Esophagus squamous epithelium (tissue), 5 donors: ENCODE measurements around the gene FKBP8. TPM values are rescaled to one million over a fixed set of nuclear protein-coding genes. Genes with fewer than 3 reads are reported as not detected.
A peak's percentile ranks its signal among the peaks of the same experiment; 100 is the strongest.

Experiments
- DNase-seq: peaks from one replicate; lab custom pipeline; 2025; lab: John Stamatoyannopoulos, UW
- H3K27ac ChIP-seq, 4 donors: fragments of 200-600 bp; sonication (generic); one replicate each; pipeline ENCODE4 v1.5.1; 2016 to 2019; ENCODE audit warnings: mild to moderate bottlenecking in 1 of 4
- H3K27me3 ChIP-seq, 4 donors: fragments of 200-600 bp; sonication (generic); 1 replicate in 3 of 4; 2 replicates in 1 of 4; pipeline versions ENCODE4 v1.5.1 to v1.6.0; 2017 to 2021; ENCODE audit warnings: antibody characterized with exemption in 1 of 4
- H3K36me3 ChIP-seq, 3 donors: fragments of 200-600 bp; sonication (generic); one replicate each; pipeline ENCODE4 v1.5.1; 2016 to 2019
- H3K4me1 ChIP-seq, 3 donors: fragments of 200-600 bp; sonication (generic); one replicate each; pipeline ENCODE4 v1.5.1; 2017 to 2019
- H3K4me3 ChIP-seq, 4 donors: fragments of 200-600 bp; sonication (generic); 1 replicate in 3 of 4; 2 replicates in 1 of 4; pipeline ENCODE4 v1.5.1; 2016 to 2019; ENCODE audit warnings: mild to moderate bottlenecking in 2 of 4, moderate library complexity in 1 of 4
- H3K9me3 ChIP-seq, 3 donors: fragments of 200-600 bp; sonication (generic); one replicate each; pipeline ENCODE4 v1.5.1; 2016 to 2019
- CTCF ChIP-seq, 6 experiments: fragments of 450-650 bp in 4 of 6; fragments of 200-600 bp in 2 of 6; sonication (generic) in 2 of 6; IDR thresholded peaks; one replicate each; pipeline ENCODE4 v1.5.1; 2016 to 2019; ENCODE audit warnings: antibody characterized with exemption in 6 of 6, mild to moderate bottlenecking in 4 of 6, moderate library complexity in 4 of 6
- POLR2A ChIP-seq, 4 donors: fragments of 450-650 bp; IDR thresholded peaks; one replicate each; pipeline ENCODE4 v1.6.1; 2017; ENCODE audit warnings: antibody characterized with exemption in 4 of 4, mild to moderate bottlenecking in 4 of 4, moderate library complexity in 3 of 4
- WGBS, 2 donors: methylation state at CpG; one replicate each; pipeline ENCODE4 v1.1.5; 2018; 5-methylcytosine and 5-hydroxymethylcytosine counted together
- intact Hi-C: fragments of 100-400 bp; cut with DNase I; formaldehyde crosslinking; loops from one replicate; pipeline ENCODE4 v1.15.0; 2022
- total RNA-seq, 4 donors: library from RNA; depleted of rRNA; stranded (reverse); fragments of >200 nt; gene quantifications; one replicate each; pipeline ENCODE4 v1.1.0, GENCODE V29; 2016
- donor health status: DM: yes; HTN: yes; CAD: no.

Gene FKBP8
- total RNA-seq, 4 donors from 2014 or later, result 132 to 273 (median 247) TPM

- intact Hi-C loops, result no loop called here
- Histone ChIP-seq H3K9me3 (no peaks in the 10 kb centered on the region), H3K4me3 (peak overlapping the region in 1 of 4 donors; percentile 30), H3K4me1 (peaks cover 11 to 74% (median 43%) of the 10 kb centered on the region in 3 donors), H3K27ac (peak overlapping the region in 2 of 4 donors; percentile 61 to 83), H3K27me3 (no peaks in the 10 kb centered on the region), H3K36me3 (no peaks in the 10 kb centered on the region)
- no peak for DNase-seq
- WGBS, 2 donors, result 78 to 80% methylated on average over 3 to 8 of the region's 8 CpGs
- TF ChIP-seq POLR2A (IDR thresholded peaks at IDR 0.05) (no peak), CTCF (IDR thresholded peaks at IDR 0.05) (no peak)
Observed at GRCh38 chr19:18486746-18487145, 56.6 kb downstream of the FKBP8 start.

GRCh38 chr19:18484992-18485391, 58.4 kb downstream of the FKBP8 start:
- Histone ChIP-seq H3K36me3 (no peaks in the 10 kb centered on the region), H3K27ac (peak overlapping the region in 2 of 4 donors; percentile 36 to 61), H3K9me3 (no peaks in the 10 kb centered on the region), H3K4me1 (peaks cover 16 to 89% (median 55%) of the 10 kb centered on the region in 3 donors), H3K4me3 (no peak overlapping the region), H3K27me3 (no peaks in the 10 kb centered on the region)
- DNase-seq, result no peak
- TF ChIP-seq POLR2A (IDR thresholded peaks at IDR 0.05) (no peak), CTCF (IDR thresholded peaks at IDR 0.05) (no peak)
- intact Hi-C loops, result no loop called here
- WGBS, 2 donors, result 100% methylated on average over 2 to 4 of the region's 5 CpGs

GRCh38 chr19:18483119-18483890, 60.1 kb downstream of the FKBP8 start:
- H3K4me3 ChIP-seq, result no peak overlapping the region
- TF ChIP-seq POLR2A (IDR thresholded peaks at IDR 0.05) (no peak), CTCF (IDR thresholded peaks at IDR 0.05) (no peak)
- peak overlapping the region in 1 of 4 donors; percentile 19 for H3K27ac ChIP-seq
- peaks cover 33 to 90% (median 69%) of the 10 kb centered on the region in 3 donors for H3K4me1 ChIP-seq
- no peaks in the 10 kb centered on the region for H3K27me3 ChIP-seq
- no peaks in the 10 kb centered on the region for H3K9me3 ChIP-seq
- 59 to 78% methylated on average over 5 to 9 of the region's 12 CpGs for WGBS, 2 donors
- intact Hi-C loops, result no loop called here
- no peaks in the 10 kb centered on the region for H3K36me3 ChIP-seq
- no peak for DNase-seq

Other genes with a start within 250 kb of the FKBP8 start
- gene LSM4, start 220.5 kb downstream of the FKBP8 start, total RNA-seq, result 100 to 1,000 TPM in 3 of 4 donors, 10 to 100 TPM in 1; 97.3 to 228 (median 137) TPM
- gene PGPEP1, start 203.0 kb downstream of the FKBP8 start, total RNA-seq, result 10 to 100 TPM in 1 of 4 donors, 1 to 10 TPM in 2, under 1 TPM in 1; 0.83 to 10.1 (median 5.3) TPM
- 1 to 10 TPM in 1 of 4 donors, under 1 TPM in 1, not detected in 2; 0.76 to 2.3 TPM for gene GDF15, start 157.4 kb downstream of the FKBP8 start, total RNA-seq
- 10 to 100 TPM in 1 of 4 donors, 1 to 10 TPM in 1, under 1 TPM in 2; 0.53 to 10.3 (median 1.9) TPM for gene LRRC25, start 146.0 kb downstream of the FKBP8 start, total RNA-seq
- 10 to 100 TPM; 23.7 to 48.1 (median 26.1) TPM for gene SSBP4, start 124.2 kb downstream of the FKBP8 start, total RNA-seq
- 10 to 100 TPM in 3 of 4 donors, 1 to 10 TPM in 1; 8.1 to 24.4 (median 14.4) TPM for gene ISYNA1, start 105.4 kb downstream of the FKBP8 start, total RNA-seq
- 10 to 100 TPM in 2 of 4 donors, 1 to 10 TPM in 2; 5.9 to 12.8 (median 9.9) TPM for gene ELL, start 21.5 kb downstream of the FKBP8 start, total RNA-seq
- gene KXD1, start 14.3 kb upstream of the FKBP8 start, total RNA-seq, result 100 to 1,000 TPM in 1 of 4 donors, 10 to 100 TPM in 3; 65.5 to 104 (median 83.5) TPM
- gene UBA52, start 28.3 kb upstream of the FKBP8 start, total RNA-seq, result 100 to 1,000 TPM; 445 to 799 (median 753) TPM
- gene REX1BD, start 45.2 kb upstream of the FKBP8 start, total RNA-seq, result 10 to 100 TPM; 46.8 to 69.0 (median 56.6) TPM
- gene CRLF1, start 63.2 kb upstream of the FKBP8 start, total RNA-seq, result 10 to 100 TPM; 13.2 to 82.6 (median 19.3) TPM
- gene TMEM59L, start 69.3 kb upstream of the FKBP8 start, total RNA-seq, result 1 to 10 TPM in 1 of 4 donors, under 1 TPM in 1, not detected in 2; 0.18 to 2.7 TPM
- gene KLHL26, start 93.5 kb upstream of the FKBP8 start, total RNA-seq, result 1 to 10 TPM; 1.6 to 6.6 (median 3.4) TPM
- 1 to 10 TPM; 1.8 to 3.6 (median 2.1) TPM for gene CRTC1, start 140.1 kb upstream of the FKBP8 start, total RNA-seq
- 1 to 10 TPM in 3 of 4 donors, not detected in 1; 1.3 to 8.0 (median 5.3) TPM for gene COMP, start 247.7 kb upstream of the FKBP8 start, total RNA-seq